Measurements from ENCODE around the gene SMARCA2. TPM values are rescaled to one million over a fixed set of nuclear protein-coding genes. Genes with fewer than 3 reads are reported as not detected.

Gene SMARCA2
- total RNA-seq, 2 donors from 2014 or later, result 118 to 177 TPM

DNA sequence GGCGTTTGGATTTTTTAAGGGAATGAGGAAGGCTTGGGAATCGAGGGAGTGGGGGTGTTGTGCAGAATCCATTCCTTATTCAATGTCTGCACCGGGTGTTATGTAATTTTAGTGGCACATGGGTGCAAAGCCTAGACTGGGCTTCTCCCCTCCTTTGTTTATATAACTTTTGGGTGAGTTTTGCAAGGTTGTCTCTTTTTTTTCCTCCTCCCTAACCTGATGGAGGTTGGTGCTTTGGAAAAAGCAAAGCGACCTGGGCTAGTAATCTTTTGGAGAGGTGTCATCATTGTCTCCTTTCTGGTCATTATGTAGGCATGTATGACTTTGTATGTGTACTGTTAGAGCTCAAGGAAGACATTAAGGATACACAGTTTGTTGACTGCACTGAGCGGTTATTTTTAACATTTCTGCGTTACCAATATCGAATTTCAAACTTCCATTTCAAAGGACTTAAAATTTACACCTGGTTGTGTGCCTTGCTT, 3.1 kb downstream of the SMARCA2 start:
- ATAC-seq (ENCODE audit: insufficient number of reproducible peaks, low FRiP score, low read depth), result no peak
- H3K27me3 ChIP-seq (replicated peaks; ENCODE audit: insufficient read depth), result no peaks in the 10 kb centered on the region
- no peak for DNase-seq (ENCODE audit: low spot score)
- peak overlapping the region; percentile 94 for H3K4me3 ChIP-seq
- no peaks in the 10 kb centered on the region for H3K36me3 ChIP-seq
- H3K9me3 ChIP-seq, result no peaks in the 10 kb centered on the region
- peaks cover 48 to 61% of the 10 kb centered on the region in 2 donors for H3K4me1 ChIP-seq (ENCODE audit: control insufficient read depth in 1 of 2, low read depth in 2 of 2)
- peak overlapping the region; percentile 96 to 99 for H3K27ac ChIP-seq
- TF ChIP-seq, protein P1, sequence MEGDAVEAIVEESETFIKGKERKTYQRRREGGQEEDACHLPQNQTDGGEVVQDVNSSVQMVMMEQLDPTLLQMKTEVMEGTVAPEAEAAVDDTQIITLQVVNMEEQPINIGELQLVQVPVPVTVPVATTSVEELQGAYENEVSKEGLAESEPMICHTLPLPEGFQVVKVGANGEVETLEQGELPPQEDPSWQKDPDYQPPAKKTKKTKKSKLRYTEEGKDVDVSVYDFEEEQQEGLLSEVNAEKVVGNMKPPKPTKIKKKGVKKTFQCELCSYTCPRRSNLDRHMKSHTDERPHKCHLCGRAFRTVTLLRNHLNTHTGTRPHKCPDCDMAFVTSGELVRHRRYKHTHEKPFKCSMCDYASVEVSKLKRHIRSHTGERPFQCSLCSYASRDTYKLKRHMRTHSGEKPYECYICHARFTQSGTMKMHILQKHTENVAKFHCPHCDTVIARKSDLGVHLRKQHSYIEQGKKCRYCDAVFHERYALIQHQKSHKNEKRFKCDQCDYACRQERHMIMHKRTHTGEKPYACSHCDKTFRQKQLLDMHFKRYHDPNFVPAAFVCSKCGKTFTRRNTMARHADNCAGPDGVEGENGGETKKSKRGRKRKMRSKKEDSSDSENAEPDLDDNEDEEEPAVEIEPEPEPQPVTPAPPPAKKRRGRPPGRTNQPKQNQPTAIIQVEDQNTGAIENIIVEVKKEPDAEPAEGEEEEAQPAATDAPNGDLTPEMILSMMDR (IDR thresholded peaks at IDR 0.05), result no peak

DNA sequence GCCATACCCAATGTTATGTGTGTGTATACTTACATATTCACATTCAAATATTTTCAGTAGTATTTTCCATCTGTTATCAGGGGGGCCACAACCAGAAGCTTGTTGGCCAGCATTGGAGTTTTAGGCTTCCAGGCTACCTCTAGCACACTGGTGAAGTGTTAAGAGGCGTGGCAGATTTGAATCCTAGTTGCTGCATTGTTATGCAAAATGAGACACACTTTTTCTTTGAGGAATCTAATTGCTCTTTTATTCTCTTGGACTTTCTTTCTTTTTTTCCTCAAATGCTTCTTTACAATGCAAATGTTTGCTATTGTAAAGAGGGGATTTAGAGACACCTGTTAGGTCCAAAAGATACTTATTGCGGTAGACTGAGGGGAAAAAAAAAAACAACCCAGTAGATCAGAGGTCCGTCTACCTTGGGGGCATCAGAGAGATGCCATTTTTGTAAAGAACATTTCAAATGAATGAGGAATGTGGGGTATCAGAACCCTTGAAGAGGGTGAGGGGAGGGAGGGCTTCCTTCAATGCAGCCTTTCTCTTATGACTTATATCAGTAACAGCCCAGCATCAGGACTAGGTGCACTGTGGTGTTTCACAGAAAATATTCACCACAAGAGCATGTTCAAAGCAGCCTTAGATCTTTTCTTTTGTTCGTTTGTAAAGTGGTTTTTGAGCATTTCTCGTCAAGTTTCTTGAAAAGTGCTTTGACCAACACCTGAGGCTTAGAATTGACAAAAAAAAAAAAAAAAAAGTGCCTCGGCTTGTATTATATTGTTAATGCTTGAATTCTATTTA, 3.8 kb downstream of the SMARCA2 start:
- ATAC-seq (ENCODE audit: insufficient number of reproducible peaks, low FRiP score, low read depth) (no peak), DNase-seq (ENCODE audit: low spot score) (no peak)
- Histone ChIP-seq H3K4me1 (ENCODE audit: control insufficient read depth in 1 of 2, low read depth in 2 of 2) (peaks cover 52 to 61% of the 10 kb centered on the region in 2 donors), H3K27me3 (replicated peaks; ENCODE audit: insufficient read depth) (no peaks in the 10 kb centered on the region), H3K27ac (peak overlapping the region; percentile 96 to 99), H3K36me3 (no peaks in the 10 kb centered on the region), H3K4me3 (peak overlapping the region; percentile 94), H3K9me3 (no peaks in the 10 kb centered on the region)
- TF ChIP-seq, protein P1 (IDR thresholded peaks at IDR 0.05), result no peak

DNA sequence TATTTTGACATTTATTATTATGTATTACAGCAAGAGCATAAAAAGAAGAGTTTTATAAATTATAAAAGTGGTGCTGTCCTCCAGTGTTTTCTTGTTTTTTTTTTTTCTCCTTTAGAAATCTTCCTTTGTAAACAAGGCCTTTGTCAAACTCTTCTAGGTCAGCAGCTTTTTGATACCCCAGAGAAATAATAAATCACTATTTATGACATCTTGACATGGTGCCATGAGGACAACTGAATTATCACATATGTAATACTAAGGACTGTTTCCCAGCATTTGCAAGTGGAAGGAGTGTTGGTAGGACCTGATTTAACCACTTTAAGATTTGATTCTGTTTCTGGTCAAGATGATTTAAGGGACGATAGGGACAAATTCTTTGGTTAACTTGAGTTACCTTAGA, 4.6 kb downstream of the SMARCA2 start:
- H3K4me1 ChIP-seq (ENCODE audit: control insufficient read depth in 1 of 2, low read depth in 2 of 2), result peaks cover 60 to 65% of the 10 kb centered on the region in 2 donors
- no peaks in the 10 kb centered on the region for H3K9me3 ChIP-seq
- H3K36me3 ChIP-seq, result no peaks in the 10 kb centered on the region
- H3K27me3 ChIP-seq (replicated peaks; ENCODE audit: insufficient read depth), result no peaks in the 10 kb centered on the region
- no peak overlapping the region for H3K4me3 ChIP-seq
- ATAC-seq (ENCODE audit: insufficient number of reproducible peaks, low FRiP score, low read depth), result no peak
- no peak for DNase-seq (ENCODE audit: low spot score)
- TF ChIP-seq, protein P1 (IDR thresholded peaks at IDR 0.05), result no peak
- H3K27ac ChIP-seq, result peak overlapping the region; percentile 15 to 49

DNA sequence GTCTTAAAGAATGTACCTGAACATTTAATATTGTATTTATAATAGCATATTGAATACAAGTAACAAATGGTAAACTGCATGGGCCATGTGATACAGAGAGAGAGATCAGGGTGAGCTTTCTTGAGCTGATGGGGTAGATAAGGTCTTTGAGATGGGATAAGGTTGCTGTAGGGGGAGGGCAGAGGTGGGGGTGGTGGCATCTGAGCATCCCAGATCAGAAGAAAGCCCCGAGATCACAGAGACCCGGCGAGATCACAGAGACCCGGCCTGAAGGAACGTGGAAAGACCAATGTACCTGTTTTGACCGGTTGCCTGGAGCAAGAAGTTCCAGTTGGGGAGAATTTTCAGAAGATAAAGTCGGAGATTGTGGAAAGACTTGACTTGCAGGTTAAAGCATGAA, 6.6 kb downstream of the SMARCA2 start:
- Histone ChIP-seq H3K4me1 (ENCODE audit: control insufficient read depth in 1 of 2, low read depth in 2 of 2) (peaks cover 69 to 85% of the 10 kb centered on the region in 2 donors), H3K4me3 (no peak overlapping the region), H3K36me3 (no peaks in the 10 kb centered on the region), H3K9me3 (no peaks in the 10 kb centered on the region), H3K27ac (peak overlapping the region in 1 of 2 donors; percentile 19), H3K27me3 (replicated peaks; ENCODE audit: insufficient read depth) (no peaks in the 10 kb centered on the region)
- TF ChIP-seq, protein P1 (IDR thresholded peaks at IDR 0.05), result no peak
- no peak for DNase-seq (ENCODE audit: low spot score)
- no peak for ATAC-seq (ENCODE audit: insufficient number of reproducible peaks, low FRiP score, low read depth)

DNA sequence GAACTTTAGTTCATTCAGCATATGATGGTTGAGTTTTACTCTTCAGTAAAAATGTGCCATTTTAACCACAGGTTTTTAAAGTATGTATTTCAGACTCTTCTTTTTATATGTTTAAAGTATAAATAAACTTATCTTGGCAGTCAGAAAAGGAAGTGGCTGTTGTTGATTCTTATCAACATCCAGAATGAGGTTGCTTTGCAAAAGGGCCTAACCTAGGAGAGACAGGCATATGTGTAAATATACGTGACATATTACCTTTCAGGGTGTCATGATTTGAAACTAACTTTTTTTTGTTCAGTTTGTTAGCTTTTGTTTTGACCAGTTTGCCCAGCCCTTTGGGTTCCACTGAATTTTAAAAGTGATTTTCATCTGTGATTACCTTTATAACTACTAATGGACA, 7.4 kb downstream of the SMARCA2 start:
- no peaks in the 10 kb centered on the region for H3K36me3 ChIP-seq
- H3K4me1 ChIP-seq (ENCODE audit: control insufficient read depth in 1 of 2, low read depth in 2 of 2), result peaks cover 69 to 90% of the 10 kb centered on the region in 2 donors
- no peak overlapping the region for H3K4me3 ChIP-seq
- no peaks in the 10 kb centered on the region for H3K27me3 ChIP-seq (replicated peaks; ENCODE audit: insufficient read depth)
- no peak for ATAC-seq (ENCODE audit: insufficient number of reproducible peaks, low FRiP score, low read depth)
- TF ChIP-seq, protein P1 (IDR thresholded peaks at IDR 0.05), result no peak
- no peaks in the 10 kb centered on the region for H3K9me3 ChIP-seq
- no peak for DNase-seq (ENCODE audit: low spot score)
- no peak overlapping the region for H3K27ac ChIP-seq
